Adrenal gland (tissue), 12 donors: ENCODE measurements around the gene RAB1B. TPM values are rescaled to one million over a fixed set of nuclear protein-coding genes. Genes with fewer than 3 reads are reported as not detected.
"Not testable (repeated sequence)": the region's sequence is repeated elsewhere in the genome, so short reads cannot be mapped to it uniquely, and the experiment has no call there.

Experiments used
- DNase-seq, 7 donors: peaks; one replicate each; pipeline ENCODE4 v3.0.0-alpha.2; 2019 to 2020
- H3K27ac ChIP-seq, 5 donors: fragments of 200-600 bp; sonication (generic) in 4 of 5; 1 replicate in 3 of 5; 2 replicates in 2 of 5; pipeline versions ENCODE4 v1.5.1 to v1.8.0; 2016 to 2020; ENCODE audit warnings: mild to moderate bottlenecking in 1 of 5
- H3K27me3 ChIP-seq: fragments of 200-600 bp; 2 replicates; pipeline ENCODE4 v1.8.0; 2021
- H3K36me3 ChIP-seq, 2 donors: fragments of 200-600 bp; replicated peaks in 1 of 2; 1 replicate in 1 of 2; 2 replicates in 1 of 2; pipeline versions ENCODE4 v1.5.1 to v1.8.0; 2018 to 2022
- H3K4me1 ChIP-seq, 2 donors: fragments of 200-600 bp; replicated peaks in 1 of 2; 1 replicate in 1 of 2; 2 replicates in 1 of 2; pipeline versions ENCODE4 v1.5.1 to v1.8.0; 2018 to 2021
- H3K4me3 ChIP-seq, 4 donors: fragments of 200-600 bp; sonication (generic) in 3 of 4; one replicate each; pipeline ENCODE4 v1.5.1; 2016 to 2018
- H3K9me3 ChIP-seq, 3 donors: fragments of 200-600 bp; sonication (generic) in 1 of 3; replicated peaks in 1 of 3; 1 replicate in 2 of 3; 2 replicates in 1 of 3; pipeline versions ENCODE4 v1.5.1 to v1.8.0; 2016 to 2021
- CTCF ChIP-seq, 6 experiments: fragments of 450-650 bp in 4 of 6; fragments of 200-600 bp in 2 of 6; sonication (generic) in 1 of 6; IDR thresholded peaks; 1 replicate in 5 of 6; 2 replicates in 1 of 6; pipeline versions ENCODE4 v1.5.1 to v1.8.0; 2016 to 2021; ENCODE audit warnings: antibody characterized with exemption in 6 of 6, mild to moderate bottlenecking in 2 of 6, moderate library complexity in 1 of 6
- POLR2A ChIP-seq, 2 donors: fragments of 450-650 bp; IDR thresholded peaks; one replicate each; pipeline ENCODE4 v1.6.1; 2017; ENCODE audit warnings: antibody characterized with exemption in 2 of 2, mild to moderate bottlenecking in 2 of 2, moderate library complexity in 1 of 2
- WGBS, 4 donors: extraction: QIAGEN DNeasy Blood & Tissue Kit in 2 of 4; methylation state at CpG; one replicate each; pipeline versions ENCODE4 v1.1.5 to v1.1.7; 2013 to 2017; 5-methylcytosine and 5-hydroxymethylcytosine counted together
- intact Hi-C, 2 donors: fragments of 100-400 bp; cut with DNase I; formaldehyde crosslinking; loops; one replicate each; pipeline versions ENCODE4 v1.14.1 to v1.15.0; 2022 to 2023
- polyA plus RNA-seq, 3 donors: library from polyadenylated mRNA; stranded (reverse); fragments of 200-250 nt in 2 of 3; fragments of 350-450 nt in 1 of 3; fragmentation: Illumina TruSeq in 1 of 3; extraction: RNeasy Lipid Tissue Mini Kit (QIAGEN cat#74804) in 1 of 3; gene quantifications; one replicate each; pipeline ENCODE4 v1.2.3, GENCODE V29; 2013 to 2014
- total RNA-seq, 9 donors: library from RNA; depleted of rRNA in 4 of 9; stranded (reverse); fragments of >200 nt in 4 of 9; fragments of 120-200 nt in 1 of 9; fragmentation: NEBNext Ultra II Directional in 1 of 9; extraction: Animal tissue kit (Norgen Biotek cat#: 25700) in 1 of 9; gene quantifications; one replicate each; pipeline versions ENCODE4 v1.1.0 to v1.2.4, GENCODE V29; 2013 to 2023
- donor health status: healthy with polysubstance abuse.
- donor health status: Bipolar disorder and iron deficiency.
- donor health status: DM: yes; HTN: yes; CAD: no.
- donor health status: DM: no; HTN: no; CAD: no.
- donor health status: DM: no; HTN: no; CAD: no.
- donor health status: DM: yes; HTN: yes; CAD: no.

The RAB1B gene
- total and polyA plus RNA-seq, 12 donors, result 109 to 190 (median 162) TPM

GRCh38 chr11:66247295-66247694, 21.1 kb upstream of the RAB1B start:
- H3K36me3 ChIP-seq, result peaks cover 0 to 1% of the 10 kb centered on the region in 2 donors
- H3K4me1 ChIP-seq, result no peaks in the 10 kb centered on the region
- no peaks in the 10 kb centered on the region for H3K27me3 ChIP-seq
- DNase-seq, result no peak
- no peak overlapping the region for H3K4me3 ChIP-seq
- no peaks in the 10 kb centered on the region for H3K9me3 ChIP-seq
- intact Hi-C loops, result no loop called here
- WGBS, 4 donors, result 87 to 99% (median 97%) methylated on average over 4 of the region's 4 CpGs
- no peak overlapping the region for H3K27ac ChIP-seq
- TF ChIP-seq POLR2A (IDR thresholded peaks at IDR 0.05) (no peak), CTCF (IDR thresholded peaks at IDR 0.05) (no peak)

- no peak for TF ChIP-seq CTCF (IDR thresholded peaks at IDR 0.05)
- TF ChIP-seq POLR2A (IDR thresholded peaks at IDR 0.05), result no peak
Observed at GRCh38 chr11:66247801-66248200, 20.6 kb upstream of the RAB1B start.

GRCh38 chr11:66248903-66249302, 19.5 kb upstream of the RAB1B start:
- no peaks in the 10 kb centered on the region for H3K4me1 ChIP-seq

More at GRCh38 chr11:66247801-66248200, 20.6 kb upstream of the RAB1B start:
- Histone ChIP-seq H3K27ac (no peak overlapping the region), H3K27me3 (no peaks in the 10 kb centered on the region), H3K4me3 (no peak overlapping the region), H3K9me3 (no peaks in the 10 kb centered on the region), H3K36me3 (no peaks in the 10 kb centered on the region), H3K4me1 (no peaks in the 10 kb centered on the region)
- whole genome bisulfite sequencing, 4 donors, result 89 to 92% (median 91%) methylated on average over 3 of the region's 3 CpGs
- intact Hi-C loops, result no loop called here
- DNase-seq, result no peak

GRCh38 chr11:66251809-66252208, 16.6 kb upstream of the RAB1B start:
- intact Hi-C loops, result no loop called here
- 74 to 85% (median 82%) methylated on average over 7 of the region's 7 CpGs for WGBS, 4 donors
- Histone ChIP-seq H3K4me3 (no peak overlapping the region), H3K9me3 (no peaks in the 10 kb centered on the region), H3K27ac (no peak overlapping the region), H3K27me3 (no peaks in the 10 kb centered on the region), H3K4me1 (peaks cover 0 to 3% of the 10 kb centered on the region in 2 donors), H3K36me3 (no peaks in the 10 kb centered on the region)
- DNase-seq, result no peak
- TF ChIP-seq CTCF (IDR thresholded peaks at IDR 0.05) (no peak), POLR2A (IDR thresholded peaks at IDR 0.05) (no peak)

More at GRCh38 chr11:66248903-66249302, 19.5 kb upstream of the RAB1B start:
- 90 to 96% (median 93%) methylated on average over 5 to 6 of the region's 6 CpGs for WGBS, 4 donors
- H3K4me3 ChIP-seq, result no peak overlapping the region
- no peak for DNase-seq
- no peaks in the 10 kb centered on the region for H3K27me3 ChIP-seq
- no peaks in the 10 kb centered on the region for H3K36me3 ChIP-seq
- intact Hi-C loops, result no loop called here
- TF ChIP-seq POLR2A (IDR thresholded peaks at IDR 0.05) (no peak), CTCF (IDR thresholded peaks at IDR 0.05) (no peak)
- no peaks in the 10 kb centered on the region for H3K9me3 ChIP-seq
- no peak overlapping the region for H3K27ac ChIP-seq

- intact Hi-C loops, DNase-seq: not testable (repeated sequence)
Observed at GRCh38 chr11:66253081-66253480, 15.4 kb upstream of the RAB1B start.

More at GRCh38 chr11:66253081-66253480, 15.4 kb upstream of the RAB1B start:
- H3K4me3 ChIP-seq, H3K27me3 ChIP-seq, H3K4me1 ChIP-seq, H3K36me3 ChIP-seq, H3K9me3 ChIP-seq, H3K27ac ChIP-seq: not testable (repeated sequence)
- 71 to 84% (median 77%) methylated on average over 6 of the region's 6 CpGs for WGBS, 4 donors
